ENCODE data around the gene NPHS1.

NPHS1 gene

DNA sequence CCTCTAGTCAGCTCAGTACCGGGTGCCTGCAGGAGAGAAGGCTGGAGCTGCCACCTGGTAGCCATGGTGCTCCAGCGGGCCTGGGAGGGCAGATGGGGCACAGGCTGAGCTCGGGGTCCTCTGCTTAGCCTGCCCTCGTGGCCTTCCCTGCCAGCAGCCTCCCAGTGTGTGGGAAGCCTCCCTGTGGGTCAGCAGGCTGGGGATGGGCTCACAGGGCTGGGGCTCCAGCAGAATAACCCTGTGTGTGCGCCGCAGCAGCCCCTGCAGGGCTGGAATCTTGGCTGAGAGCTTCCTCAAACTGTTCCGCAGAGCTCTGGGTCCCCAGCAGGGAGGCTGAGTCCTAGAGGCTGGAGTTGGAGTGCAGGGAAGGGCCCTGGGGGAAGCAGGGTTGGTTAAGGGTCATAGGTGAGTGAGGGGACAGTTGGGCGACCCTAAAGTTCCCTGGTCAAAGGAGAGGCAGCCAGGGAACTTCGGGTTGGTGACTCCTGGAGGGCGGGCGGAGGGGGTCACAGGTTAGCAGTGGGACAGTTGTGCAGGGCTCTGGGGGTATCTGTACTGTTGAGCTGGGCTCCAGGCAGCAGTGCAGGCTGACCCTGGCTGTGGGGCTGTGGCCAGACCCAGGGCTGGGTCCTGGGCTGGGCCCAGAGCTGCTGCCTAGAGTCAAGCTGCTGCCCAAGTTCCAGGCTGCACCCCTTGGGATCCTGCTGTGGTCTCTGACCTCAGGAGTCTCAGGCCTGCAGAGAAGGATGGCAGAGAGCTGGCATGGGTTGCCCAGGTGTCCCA is 62.9 kb downstream of the NPHS1 start:
- in situ Hi-C loops (cut with MboI; ENCODE audit: low sequenced_read_pairs) = no loop called here

DNA sequence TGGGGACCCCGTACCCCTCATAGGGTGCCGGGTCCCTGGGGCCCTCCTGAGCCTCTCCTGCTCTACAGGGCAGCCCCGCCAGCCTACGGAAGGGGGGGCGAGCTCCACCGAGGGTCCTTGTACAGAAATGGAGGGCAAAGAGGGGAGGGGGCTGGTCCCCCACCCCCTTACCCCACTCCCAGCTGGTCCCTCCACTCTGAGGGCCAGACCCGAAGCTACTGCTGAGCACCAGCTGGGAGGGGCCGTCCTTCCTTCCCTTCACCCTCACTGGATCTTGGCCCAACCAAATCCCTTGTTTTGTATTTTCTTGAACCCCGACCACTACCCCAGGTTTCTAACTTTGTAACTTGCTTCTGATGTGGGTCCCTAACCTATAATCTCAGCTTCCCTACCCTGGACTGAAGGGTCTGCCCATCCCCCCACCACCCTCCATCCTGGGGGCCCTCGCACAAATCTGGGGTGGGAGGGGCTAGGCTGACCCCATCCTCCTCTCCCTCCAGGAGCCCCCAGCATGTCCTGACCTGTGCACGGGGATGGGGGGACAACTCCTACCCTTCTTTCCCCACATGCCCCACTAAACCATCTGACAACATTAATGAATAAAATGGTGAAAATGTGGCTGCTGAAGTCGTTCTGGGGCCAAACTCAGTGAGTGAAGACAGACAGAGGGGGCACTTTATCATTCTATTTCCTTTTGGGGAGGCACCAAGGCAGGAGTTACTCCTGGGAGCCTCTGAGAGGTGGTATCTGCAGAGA is 63.9 kb downstream of the NPHS1 start:
- in situ Hi-C loops (cut with MboI; ENCODE audit: low sequenced_read_pairs) = no loop called here

DNA sequence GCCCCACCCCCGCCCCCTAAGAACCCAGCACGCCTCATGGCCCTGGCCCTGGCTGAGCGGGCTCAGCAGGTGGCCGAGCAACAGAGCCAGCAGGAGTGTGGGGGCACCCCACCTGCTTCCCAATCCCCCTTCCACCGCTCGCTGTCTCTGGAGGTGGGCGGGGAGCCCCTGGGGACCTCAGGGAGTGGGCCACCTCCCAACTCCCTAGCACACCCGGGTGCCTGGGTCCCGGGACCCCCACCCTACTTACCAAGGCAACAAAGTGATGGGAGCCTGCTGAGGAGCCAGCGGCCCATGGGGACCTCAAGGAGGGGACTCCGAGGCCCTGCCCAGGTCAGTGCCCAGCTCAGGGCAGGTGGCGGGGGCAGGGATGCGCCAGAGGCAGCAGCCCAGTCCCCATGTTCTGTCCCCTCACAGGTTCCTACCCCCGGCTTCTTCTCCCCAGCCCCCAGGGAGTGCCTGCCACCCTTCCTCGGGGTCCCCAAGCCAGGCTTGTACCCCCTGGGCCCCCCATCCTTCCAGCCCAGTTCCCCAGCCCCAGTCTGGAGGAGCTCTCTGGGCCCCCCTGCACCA is 65.0 kb downstream of the NPHS1 start:
- in situ Hi-C loops (cut with MboI; ENCODE audit: low sequenced_read_pairs) = no loop called here

DNA sequence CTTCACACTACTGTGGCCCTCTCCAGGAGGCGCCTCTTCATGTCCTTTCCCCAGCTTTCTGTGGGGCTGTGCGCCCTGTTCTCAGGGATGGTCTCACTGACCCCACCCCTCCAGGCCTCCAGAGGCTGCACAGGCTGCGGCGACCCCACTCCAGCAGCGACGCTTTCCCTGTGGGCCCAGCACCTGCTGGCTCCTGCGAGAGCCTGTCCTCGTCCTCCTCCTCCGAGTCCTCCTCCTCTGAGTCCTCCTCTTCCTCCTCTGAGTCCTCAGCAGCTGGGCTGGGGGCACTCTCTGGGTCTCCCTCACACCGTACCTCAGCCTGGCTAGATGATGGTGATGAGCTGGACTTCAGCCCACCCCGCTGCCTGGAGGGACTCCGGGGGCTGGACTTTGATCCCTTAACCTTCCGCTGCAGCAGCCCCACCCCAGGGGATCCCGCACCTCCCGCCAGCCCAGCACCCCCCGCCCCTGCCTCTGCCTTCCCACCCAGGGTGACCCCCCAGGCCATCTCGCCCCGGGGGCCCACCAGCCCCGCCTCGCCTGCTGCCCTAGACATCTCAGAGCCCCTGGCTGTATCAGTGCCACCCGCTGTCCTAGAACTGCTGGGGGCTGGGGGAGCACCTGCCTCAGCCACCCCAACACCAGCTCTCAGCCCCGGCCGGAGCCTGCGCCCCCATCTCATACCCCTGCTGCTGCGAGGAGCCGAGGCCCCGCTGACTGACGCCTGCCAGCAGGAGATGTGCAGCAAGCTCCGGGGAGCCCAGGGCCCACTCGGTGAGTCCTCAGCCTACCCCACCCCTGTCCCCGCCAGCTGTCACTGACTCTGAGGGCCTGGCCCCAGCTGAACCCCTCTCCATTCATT is 65.8 kb downstream of the NPHS1 start:
- in situ Hi-C loops (cut with MboI; ENCODE audit: low sequenced_read_pairs) = no loop called here

DNA sequence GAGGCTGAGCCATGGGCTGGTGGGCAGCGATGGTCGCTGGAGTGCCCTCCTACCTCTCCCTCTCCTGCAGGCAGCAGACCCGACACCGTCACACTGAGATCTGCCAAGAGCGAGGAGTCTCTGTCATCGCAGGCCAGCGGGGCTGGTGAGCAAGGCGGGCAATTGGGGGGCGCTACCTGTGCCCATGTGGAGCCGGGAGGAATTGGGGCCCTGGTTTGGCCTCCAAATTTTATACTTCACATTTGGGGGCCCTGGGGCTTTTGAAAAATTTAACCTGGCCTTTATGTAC is 67.0 kb downstream of the NPHS1 start:
- in situ Hi-C loops (cut with MboI; ENCODE audit: low sequenced_read_pairs) = no loop called here

DNA sequence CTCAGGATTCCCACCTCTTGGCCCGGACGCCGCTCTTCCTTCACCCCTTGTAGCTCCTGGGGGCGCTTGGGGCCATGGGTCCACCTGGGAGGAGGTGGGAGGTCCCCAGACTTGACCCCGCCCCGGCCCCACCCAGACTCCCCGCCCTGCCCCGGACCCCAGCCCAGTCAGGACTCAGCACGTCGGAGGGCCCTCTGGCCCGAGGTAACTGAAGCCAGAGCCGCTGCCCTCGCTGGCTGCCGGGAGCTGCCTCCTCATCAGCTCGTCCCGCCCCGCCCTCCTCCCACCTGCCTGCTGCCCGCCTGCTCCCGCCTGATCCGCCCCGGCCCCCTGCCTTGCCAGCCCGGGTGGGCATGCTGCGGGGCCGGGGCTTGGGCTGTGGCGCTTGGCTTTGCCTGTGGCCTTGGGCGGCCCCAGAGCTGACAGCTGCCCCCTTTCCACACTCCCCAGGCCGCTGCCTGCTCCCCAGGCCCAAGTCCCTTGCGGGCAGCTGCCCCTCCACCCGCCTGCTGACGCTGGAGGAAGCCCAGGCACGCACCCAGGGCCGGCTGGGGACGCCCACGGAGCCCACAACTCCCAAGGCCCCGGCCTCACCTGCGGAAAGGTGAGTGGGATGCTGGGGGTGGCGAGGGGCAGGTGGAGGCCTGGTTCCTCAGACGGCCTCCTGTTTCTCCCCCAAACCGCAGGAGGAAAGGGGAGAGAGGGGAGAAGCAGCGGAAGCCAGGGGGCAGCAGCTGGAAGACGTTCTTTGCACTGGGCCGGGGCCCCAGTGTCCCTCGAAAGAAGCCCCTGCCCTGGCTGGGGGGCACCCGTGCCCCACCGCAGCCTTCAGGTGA is 67.6 kb downstream of the NPHS1 start:
- in situ Hi-C loops (cut with MboI; ENCODE audit: low sequenced_read_pairs) = no loop called here

DNA sequence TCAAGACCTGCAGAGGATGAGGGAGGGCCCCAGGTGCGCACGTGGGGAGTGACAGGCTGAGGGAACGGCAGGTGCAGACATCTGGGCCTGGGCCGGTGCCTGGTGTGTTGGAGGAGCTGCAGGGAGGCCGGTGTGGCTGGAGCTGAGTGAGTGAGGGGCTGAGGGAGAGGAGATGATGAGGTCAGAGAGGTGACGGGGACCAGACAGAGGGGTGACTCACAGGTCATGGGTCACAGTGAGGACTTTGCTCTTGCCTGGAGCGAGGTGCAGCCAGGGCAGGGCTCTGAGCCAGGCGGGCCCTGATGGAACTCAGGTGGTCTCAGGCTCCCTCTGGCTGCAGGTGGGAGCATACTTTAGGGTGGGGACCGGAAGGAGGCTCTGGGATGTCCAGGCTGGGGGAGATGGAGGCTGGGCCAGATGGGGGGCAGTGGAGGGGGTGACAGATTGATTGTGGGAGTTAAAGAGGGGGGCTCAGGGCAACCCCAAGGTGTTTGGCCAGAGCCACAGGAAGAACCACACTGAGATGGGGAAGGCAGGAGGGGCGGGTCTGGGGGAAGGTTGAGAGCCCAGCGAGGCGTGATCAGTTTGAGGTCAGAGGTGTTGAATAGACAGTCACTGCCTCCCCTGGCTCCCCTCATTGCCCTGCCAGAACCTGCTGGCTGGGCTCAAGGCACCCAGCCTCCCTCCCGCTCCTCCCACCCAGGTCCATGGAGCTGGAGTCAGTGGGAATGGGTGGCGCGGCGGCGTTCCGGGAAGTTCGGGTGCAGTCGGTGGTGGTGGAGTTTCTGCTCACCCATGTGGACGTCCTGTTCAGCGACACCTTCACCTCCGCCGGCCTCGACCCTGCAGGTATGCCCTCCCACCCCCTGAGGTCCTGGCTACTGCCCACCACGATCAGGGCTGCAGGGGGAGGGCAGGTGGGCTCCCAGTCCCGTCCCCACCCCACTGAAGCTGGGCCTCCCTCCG is 68.6 kb downstream of the NPHS1 start:
- in situ Hi-C loops (cut with MboI; ENCODE audit: low sequenced_read_pairs) = no loop called here

DNA sequence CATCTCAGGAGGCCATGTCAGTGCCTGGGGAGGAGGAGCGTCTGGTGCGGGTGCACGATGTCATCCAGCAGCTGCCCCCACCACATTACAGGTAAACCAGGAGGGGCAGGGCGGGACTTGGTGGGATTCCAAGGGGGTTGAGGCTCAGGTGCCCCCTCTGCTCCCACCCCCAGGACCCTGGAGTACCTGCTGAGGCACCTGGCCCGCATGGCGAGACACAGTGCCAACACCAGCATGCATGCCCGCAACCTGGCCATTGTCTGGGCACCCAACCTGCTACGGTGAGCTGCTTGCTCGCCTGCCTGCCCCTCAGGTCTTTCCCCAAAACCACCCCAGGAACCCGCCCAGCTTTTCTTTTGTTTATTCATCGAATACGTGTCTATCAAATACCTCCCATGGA is 69.7 kb downstream of the NPHS1 start:
- in situ Hi-C loops (cut with MboI; ENCODE audit: low sequenced_read_pairs) = no loop called here

DNA sequence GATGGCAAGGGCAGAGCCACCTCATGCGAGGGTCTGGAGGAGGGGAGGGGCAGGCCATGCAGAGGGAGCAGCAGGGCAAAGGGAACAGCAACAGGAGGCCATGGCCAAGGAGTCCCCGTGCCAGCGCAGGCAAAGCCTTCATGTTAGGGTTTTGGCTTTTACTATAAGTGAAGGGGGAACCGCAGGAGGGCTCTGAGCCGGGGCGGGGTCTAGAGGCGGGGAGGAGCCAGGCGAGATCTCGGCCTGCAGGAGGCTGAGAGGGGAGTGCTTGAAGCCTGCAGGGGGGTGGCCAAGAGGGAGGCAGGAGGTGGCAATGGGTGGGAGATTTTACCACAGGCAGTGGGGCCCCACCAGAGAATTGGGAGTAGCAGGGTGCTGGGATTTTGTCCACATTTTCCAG is 70.7 kb downstream of the NPHS1 start:
- in situ Hi-C loops (cut with MboI; ENCODE audit: low sequenced_read_pairs) = no loop called here

DNA sequence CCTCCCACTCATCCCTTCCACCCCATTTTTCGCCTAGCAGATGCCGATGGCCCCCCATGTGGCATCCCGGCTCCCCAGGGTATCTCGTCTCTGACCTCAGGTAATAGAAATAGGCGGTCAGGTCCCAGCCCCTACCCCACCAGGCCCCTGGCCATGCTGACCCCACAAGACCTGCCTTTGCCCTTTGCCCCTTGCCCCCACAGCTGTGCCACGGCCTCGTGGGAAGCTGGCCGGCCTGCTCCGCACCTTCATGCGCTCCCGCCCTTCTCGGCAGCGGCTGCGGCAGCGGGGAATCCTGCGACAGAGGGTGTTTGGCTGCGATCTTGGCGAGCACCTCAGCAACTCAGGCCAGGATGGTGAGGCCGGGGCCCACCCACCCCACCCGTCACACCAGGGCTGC is 71.6 kb downstream of the NPHS1 start:
- in situ Hi-C loops (cut with MboI; ENCODE audit: low sequenced_read_pairs) = no loop called here

DNA sequence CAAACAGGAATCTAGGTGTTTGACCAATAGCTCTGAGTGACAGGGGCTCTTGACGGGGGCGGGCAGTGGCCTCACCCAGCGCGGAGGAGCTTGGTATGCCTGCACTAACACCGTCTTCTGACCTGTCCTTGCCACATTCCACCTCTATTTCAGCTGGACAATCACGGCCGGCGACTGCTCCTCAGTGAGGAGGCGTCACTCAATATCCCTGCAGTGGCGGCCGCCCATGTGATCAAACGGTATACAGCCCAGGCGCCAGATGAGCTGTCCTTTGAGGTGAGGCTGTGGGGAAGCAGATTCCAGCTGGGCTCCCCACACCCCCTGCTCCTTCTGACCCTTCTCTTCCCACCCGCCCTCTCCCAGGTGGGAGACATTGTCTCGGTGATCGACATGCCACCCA is 72.2 kb downstream of the NPHS1 start:
- in situ Hi-C loops (cut with MboI; ENCODE audit: low sequenced_read_pairs) = no loop called here

DNA sequence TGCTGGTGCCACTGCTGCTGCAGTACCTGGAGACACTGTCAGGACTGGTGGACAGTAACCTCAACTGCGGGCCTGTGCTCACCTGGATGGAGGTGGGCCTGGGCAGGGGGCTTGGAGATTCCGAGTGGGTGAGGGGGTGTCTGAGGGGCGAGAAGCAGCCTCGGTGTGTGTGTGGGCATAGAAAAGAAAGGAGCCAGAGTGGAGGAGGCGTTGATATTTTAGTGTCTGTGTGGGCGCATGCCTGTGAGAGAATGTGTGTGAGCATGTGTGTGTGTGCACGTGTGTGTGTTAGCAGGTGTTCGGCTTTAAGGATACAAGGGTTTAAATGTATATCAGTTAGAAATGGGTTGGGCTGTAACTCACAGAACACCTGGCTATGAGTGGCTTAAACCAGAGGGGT is 73.3 kb downstream of the NPHS1 start:
- in situ Hi-C loops (cut with MboI; ENCODE audit: low sequenced_read_pairs) = no loop called here

DNA sequence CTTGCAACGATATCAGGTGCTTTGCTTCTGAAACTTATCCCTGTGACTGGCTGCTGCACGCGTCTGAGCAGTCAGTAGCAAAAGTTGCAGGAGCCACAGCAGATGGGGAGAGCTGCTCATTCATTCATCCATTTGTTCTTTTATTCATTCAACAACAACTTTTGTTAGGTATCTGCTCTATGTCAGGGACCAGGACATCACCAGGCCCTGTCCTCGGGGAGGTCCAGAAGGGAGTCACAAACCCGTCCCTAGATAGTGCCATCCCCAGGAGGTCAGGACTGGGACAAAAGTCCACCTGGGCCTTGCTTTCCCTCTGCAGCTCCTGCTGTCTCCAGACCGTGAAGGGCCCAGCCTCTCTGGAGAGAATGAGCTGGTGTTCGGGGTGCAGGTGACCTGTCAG is 74.3 kb downstream of the NPHS1 start:
- in situ Hi-C loops (cut with MboI; ENCODE audit: low sequenced_read_pairs) = no loop called here

DNA sequence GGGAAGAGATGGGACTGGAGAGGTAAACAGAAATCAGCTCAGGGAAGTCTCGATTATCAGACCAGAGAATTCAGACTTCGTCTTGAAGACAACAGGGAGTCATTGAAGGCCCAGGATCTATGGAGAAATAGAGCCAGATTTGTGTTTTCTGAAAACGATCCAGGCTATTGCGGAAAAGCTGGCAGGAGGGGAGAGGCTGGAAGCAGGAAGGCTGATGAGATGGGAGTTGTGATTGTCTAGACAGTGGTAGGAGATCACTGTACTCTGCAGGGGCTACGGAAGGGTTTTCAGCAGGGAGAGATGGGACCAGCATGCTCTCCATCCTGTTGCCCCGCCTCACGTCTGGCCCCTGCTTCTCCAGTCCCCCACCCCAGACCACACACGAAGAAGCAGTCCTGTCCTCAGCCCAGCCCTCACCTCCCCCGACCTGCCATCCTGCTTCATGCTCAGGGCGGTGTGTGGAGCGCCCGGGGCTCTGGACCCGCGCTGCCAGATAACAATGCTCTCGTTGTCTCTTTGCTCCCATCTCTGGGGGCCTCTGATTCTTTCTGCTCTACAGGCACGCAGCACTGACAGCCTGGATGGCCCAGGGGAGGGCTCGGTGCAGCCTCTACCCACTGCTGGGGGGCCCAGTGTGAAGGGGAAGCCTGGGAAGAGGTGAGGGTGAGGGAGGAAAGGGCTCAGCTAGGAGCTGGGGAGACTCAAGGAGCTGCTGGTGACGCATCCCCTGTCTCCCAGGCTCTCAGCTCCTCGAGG is 75.0 kb downstream of the NPHS1 start:
- in situ Hi-C loops (cut with MboI; ENCODE audit: low sequenced_read_pairs) = no loop called here

DNA sequence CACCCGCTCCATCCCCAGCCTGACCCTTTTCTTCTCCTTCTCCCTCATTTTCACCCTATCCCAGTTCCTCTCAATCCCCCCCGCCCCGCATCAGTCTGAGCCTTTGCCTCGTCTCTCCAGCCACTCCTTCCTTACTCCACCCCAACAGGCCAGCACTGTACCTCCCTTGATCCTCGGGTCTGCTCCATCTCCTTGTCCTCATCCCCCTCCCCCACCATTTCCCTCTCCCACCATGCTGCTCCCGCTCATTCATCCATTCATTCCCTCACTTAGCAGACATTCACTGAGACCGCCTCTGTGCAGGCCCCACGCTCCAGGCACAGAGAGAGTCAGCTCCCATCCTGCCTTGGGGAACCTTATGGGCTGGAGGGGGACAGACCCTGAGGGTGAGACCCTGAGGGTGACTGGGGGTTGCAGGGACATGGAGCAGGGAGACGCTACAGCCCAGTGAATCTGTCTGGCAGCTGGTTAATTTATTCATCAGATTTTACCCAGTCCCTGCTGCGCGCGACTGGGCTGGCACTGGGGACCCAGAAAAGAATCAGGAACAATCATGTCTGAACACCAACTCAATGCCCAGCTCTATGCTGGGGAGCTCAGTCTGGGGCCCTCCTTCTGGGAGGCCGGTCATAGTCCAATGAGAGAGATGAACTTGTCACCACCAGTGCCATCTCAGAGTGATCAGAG is 76.1 kb downstream of the NPHS1 start:
- in situ Hi-C loops (cut with MboI; ENCODE audit: low sequenced_read_pairs) = no loop called here
